Activated T-helper 1 cell treated with anti-CD3 and anti-CD28 coated beads, Interleukin-12 subunit alpha, Interleukin-12 subunit beta, Interleukin-2, Interleukin-4 antibody, amounts not matched to agents 30 ng/mL and 10 ng/mL and 1 ng/mL, durations not matched to agents 14 hours and 24 hours and 36 hours (primary cell): ENCODE measurements around the gene PPFIA1. TPM values are rescaled to one million over a fixed set of nuclear protein-coding genes. Genes with fewer than 3 reads are reported as not detected.

Experiments used
- total RNA-seq: library from RNA; stranded (reverse); gene quantifications from 2 replicates; pipeline ENCODE4 v1.2.3, GENCODE V29; 2022

Gene PPFIA1
- total RNA-seq, 1 donor from 2014 or later = 56.8 TPM

Other genes starting within 250 kb of the PPFIA1 start
- not detected in 2 replicates for gene ANO1, start 192.4 kb upstream of the PPFIA1 start, total RNA-seq
- 47.9 and 51.8 TPM in 2 replicates for gene FADD, start 67.4 kb upstream of the PPFIA1 start, total RNA-seq
- gene CTTN, start 127.8 kb downstream of the PPFIA1 start, total RNA-seq = 51.4 and 53.7 TPM in 2 replicates